HG03439 (cell line): ENCODE data around the gene ATAD3B.
A peak's percentile ranks its signal among the peaks of the same experiment; 100 is the strongest.
"Not testable (repeated sequence)": the region's sequence is repeated elsewhere in the genome, so short reads cannot be mapped to it uniquely, and the experiment has no call there.

Experiments used
- ATAC-seq: cut with Tn5 transposase; IDR thresholded peaks from one replicate; pipeline ENCODE4 v1.9.1; 2021; ENCODE audit warnings: mild to moderate bottlenecking, moderate library complexity; ENCODE audit not compliant: unreplicated experiment

Gene ATAD3B, protein sequence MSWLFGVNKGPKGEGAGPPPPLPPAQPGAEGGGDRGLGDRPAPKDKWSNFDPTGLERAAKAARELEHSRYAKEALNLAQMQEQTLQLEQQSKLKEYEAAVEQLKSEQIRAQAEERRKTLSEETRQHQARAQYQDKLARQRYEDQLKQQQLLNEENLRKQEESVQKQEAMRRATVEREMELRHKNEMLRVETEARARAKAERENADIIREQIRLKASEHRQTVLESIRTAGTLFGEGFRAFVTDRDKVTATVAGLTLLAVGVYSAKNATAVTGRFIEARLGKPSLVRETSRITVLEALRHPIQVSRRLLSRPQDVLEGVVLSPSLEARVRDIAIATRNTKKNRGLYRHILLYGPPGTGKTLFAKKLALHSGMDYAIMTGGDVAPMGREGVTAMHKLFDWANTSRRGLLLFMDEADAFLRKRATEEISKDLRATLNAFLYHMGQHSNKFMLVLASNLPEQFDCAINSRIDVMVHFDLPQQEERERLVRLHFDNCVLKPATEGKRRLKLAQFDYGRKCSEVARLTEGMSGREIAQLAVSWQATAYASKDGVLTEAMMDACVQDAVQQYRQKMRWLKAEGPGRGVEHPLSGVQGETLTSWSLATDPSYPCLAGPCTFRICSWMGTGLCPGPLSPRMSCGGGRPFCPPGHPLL

GRCh38 chr1:1471389-1472052, at the start of gene ATAD3B:
Gene ATAD3B (plus strand): TSS chr1:1471765. CDS start chr1:1471885, 120 bp downstream.
- ATAC-seq: peak; percentile 87

GRCh38 chr1:1421907-1422464, 49.6 kb upstream of the ATAD3B start:
- ATAC-seq: no peak

DNA sequence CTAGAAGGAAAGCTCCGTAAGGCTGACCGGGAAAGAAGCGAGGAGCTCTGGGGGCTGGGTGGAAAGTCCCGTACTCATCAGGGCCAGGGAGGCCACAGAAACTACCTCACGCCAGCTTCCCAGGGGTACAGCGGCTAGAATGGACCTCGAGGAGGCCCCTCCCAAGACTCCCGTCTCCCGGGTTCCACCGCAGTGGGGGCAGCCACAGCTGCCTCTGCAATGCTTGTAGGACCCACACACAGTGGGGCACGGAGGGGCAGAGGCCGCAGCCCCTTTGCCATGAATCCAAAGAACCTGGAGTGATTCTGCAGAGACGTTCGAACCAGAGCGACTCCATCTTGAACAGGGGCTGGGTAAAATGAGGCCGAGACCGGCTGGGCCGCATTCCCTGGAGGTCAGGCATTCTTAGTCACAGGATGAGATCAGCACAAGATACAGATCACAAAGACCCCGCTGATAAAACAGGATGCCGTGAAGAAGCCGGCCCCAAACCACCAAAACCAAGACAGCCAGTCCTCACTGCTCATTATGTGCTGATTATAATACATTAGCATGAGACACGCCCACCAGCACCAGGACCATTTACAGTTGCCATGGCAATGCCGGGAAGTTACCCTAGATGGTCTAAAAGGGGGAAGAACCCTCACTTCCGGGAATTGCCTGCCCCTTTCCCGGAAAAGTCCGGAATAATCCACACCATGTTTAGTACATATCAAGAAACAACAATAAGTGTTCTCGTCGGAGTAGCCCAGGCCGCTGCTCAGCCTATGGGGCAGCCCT, 48.9 kb upstream of the ATAD3B start:
- no peak for ATAC-seq

DNA sequence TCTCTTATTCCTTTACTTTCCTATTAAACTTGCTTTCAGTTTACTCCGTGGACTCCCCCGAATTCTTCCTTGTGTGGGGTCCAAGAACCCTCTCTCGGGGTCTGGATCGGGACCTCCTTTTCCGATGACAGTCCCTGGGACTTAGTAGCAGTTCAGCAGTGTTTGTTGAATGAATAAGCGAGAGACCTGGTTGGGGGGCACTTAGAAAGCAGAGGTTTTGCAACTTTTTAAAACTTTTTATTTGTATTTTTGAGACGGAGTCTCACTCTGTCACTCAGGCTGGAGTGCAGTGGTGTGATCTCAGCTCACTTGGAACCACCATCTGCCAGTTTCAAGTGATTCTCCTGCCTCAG, 48.3 kb upstream of the ATAD3B start:
- no peak for ATAC-seq

DNA sequence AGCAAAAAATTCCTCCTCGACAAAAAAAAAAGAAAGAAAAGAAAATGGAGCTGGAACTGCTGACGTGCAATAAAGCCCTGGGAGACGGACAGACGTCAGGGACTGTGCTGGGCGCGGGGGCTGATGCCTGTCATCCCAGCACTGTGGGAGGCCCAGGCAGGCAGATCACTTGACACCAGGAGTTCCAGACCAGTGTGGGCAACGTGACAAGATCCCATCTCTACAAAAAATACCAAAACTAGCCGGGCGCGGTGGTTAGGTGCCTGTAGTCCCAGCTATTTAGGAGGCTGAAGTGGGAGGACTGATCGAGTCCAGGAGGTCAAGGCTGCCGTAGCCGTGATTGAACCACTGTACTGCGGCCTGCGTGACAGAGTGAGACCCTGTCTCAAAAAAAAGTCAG, 46.9 kb upstream of the ATAD3B start:
- ATAC-seq: no peak

DNA sequence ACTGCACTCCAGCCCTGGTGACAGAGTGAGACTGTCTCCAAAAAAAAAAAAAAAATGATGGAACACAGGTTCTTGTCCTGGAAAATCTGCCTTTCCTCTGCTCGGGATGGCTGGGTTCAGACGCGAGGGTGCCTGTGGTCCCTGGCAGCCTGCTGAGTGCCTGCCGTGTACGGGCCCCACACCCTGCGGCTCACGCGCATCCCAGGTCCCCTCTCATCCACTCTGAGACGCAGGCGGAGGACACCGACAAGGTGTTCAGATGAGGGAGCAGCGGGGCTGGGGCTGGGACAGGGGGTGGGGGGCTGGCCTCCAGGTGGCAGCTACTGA, 46.2 kb upstream of the ATAD3B start:
- ATAC-seq: no peak

DNA sequence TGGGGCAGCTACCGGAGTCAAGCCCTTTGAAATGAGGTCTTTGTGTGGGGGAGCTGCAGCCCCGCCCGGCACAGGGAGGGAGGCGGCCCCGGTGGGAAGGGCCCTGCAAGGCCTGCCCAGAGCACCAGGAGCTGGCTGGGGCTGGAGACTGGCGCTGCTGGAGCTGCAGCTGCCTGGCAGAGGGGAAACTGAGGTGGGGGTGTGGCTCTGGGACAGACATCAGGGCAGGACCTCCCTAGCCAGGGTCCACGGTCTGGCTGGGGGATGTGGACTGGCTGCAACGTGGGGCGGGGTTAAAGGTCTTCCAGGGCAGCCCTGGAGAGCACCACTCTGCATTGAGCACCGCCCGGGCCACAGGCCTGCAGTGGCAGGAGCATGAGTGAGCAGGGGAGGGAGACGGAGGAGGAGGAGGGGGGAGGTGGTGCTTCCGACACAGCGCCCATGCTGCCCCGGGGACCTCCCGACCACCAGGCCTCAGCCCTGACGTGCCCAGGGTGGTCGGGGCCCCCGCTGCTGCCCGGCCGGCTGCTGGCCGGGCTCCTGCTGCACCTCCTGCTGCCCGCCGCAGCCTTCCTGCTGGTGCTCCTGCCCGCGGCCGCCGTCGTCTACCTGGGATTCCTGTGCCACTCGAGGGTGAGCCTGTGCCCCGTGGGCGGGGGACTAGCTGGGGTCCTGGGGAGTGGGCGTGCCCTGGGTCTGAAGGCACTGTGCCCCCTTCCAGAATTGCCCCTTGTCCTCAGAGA, 45.6 kb upstream of the ATAD3B start:
- no peak for ATAC-seq

- ATAC-seq: no peak
These were observed 45.0 kb upstream of the ATAD3B start for GRCh38 chr1:1426496-1427105.

DNA sequence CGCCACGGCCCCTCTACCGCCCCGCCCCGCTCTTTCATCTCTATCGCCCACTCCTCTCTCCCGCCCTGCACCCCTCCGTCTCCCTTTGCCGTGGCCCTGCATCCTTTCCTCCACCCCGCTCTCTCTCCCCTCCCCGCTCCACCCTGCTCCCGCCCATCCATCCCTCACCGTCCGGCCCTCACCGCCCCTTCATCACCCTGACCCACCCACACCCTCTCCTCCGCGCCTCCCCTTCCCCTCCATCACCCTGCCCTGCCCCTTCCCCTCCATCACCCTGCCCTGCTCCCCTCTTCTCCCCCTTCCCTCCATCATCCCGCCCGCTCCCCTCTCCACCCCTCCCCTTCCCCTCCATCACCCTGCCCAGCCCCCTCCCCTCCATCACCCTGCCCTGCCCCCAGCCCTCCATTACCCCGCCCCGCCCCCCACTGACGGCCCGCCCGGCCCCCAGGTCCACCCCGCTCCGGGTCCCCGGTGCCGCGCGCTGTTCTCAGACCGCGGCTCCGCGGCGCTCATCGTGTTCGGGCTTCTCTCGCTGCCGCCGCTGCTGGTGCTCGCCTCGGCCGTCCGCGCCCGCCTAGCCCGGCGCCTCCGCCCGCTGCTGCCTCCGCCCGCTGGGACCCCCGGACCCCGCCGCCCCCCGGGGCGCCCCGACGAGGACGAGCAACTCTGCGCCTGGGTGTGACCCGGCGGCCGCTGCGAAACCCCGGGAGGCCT, 44.3 kb upstream of the ATAD3B start:
- ATAC-seq: no peak

DNA sequence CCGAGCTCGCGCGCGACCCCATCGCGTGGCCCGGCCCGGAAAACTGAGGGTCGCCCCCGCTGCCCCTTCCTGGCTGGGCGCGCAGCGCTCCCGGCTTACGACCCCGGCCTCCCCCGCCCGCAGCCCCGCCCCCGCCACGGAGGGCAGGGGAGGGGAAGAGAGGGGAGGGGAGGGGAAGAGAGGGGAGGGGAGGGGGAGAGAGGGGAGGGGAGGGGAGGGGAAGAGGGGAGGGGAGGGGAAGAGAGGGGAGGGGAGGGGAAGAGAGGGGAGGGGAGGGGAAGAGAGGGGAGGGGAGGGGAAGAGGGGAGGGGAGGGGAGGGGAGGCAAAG, 43.8 kb upstream of the ATAD3B start:
- ATAC-seq: no peak

GRCh38 chr1:1428174-1428573, 43.4 kb upstream of the ATAD3B start:
- ATAC-seq: no peak

GRCh38 chr1:1428967-1429366, 42.6 kb upstream of the ATAD3B start:
- ATAC-seq: not testable (repeated sequence)

- ATAC-seq: no peak
These were observed 41.9 kb upstream of the ATAD3B start for GRCh38 chr1:1429671-1430073.

DNA sequence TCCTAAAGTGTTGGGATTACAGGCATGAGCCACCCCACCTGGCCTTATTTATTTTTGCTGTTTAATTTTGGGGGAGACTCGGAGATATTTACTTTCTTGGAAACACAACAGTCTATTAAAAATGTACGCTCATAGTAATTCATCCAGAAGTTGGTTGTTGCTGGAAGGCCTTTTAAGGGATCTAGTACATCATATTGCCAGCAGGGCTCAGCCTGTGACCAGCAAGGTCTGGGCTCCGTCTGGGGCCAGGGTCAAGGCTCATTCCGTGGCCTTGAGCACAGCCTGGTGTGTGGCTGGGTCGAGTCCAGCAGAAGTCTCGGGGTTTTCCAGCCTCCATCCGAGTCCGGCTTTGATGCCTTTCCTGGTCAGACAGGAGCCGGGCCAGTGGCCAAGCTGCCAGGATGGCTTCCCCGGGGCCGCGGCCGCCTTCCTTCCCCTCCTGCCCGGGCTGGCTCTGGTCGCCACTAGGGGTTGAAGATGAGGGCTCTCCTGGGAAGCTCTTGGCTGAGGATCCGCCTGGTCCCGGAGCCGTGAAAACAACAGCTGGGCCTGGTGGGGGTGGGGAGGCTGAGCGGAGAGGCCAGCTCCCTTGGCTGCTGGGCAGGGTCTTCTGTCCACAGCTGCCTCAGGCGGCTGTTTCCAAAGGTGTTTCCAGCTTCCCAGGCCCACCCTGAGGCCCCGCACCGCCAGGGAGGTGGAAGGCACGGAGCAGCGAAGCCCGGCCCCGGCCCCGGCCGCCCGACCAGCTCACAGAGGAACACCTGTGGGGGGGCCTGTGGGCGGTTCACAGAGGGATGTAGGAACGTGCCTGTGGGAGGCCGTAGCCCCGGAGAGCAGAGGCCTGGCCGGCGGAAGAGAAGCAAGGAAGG, 41.2 kb upstream of the ATAD3B start:
- no peak for ATAC-seq

DNA sequence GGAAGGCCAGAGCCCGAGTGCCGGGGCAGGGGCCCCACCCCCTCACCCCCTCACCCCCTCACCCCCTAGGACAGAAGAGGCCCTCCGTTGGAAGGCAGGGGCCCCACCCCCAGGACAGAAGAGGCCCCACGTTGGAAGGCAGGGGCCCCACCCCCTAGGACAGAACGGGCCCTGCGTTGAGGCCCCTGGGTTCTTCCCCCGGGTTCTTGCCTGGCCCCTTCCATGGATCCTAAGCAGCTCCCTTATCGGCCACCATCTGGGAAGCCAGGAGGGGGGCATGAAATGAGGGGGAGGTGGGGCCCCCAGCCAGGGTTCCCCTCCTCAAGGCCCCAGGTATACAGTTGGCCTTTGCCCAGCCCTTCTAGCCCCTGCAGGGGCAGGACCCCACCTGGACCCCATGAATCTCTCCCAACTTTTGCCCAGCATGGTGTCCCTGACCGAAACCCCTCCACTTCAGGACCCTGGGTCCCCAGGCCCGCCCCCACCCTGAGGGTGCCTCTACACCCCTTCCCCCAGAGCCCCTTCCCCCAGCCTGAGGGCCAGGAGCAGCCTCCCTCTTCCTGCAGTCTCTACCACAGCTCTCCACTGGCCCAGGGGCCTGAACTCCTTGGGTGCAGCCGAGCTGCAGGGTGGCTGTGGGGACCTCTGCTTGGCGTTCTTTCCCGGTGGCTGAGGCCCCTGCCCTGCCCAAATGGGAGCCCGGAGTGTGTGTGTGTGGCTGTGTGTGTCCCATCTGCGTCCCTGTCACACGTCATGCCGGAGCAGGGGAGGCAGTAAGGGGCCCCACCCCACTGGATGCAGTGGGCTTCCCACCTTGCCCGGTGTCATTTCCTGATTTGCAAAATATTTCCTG, 40.3 kb upstream of the ATAD3B start:
- no peak for ATAC-seq

- no peak for ATAC-seq
These were observed 39.7 kb upstream of the ATAD3B start for GRCh38 chr1:1431845-1432273.

- no peak for ATAC-seq
These were observed 39.2 kb upstream of the ATAD3B start for GRCh38 chr1:1432274-1432950.
